Caco-2 (cell line): ENCODE results near the gene PTGS2. TPM values are rescaled to one million over a fixed set of nuclear protein-coding genes. Genes with fewer than 3 reads are reported as not detected.
A peak's percentile ranks its signal among the peaks of the same experiment; 100 is the strongest.

Experiments
- BruUV-seq: library from RNA; stranded (reverse); fragments of 400-500 nt; replicated peaks from 2 replicates; lab custom pipeline; 2021; lab: Mats Ljungman, UMichigan
- CTCF ChIA-PET: fragments of 300-600 bp; sonication (Branson Sonifier 250); formaldehyde crosslinking; loops from one replicate; lab custom pipeline; 2022; ENCODE audit warnings: antibody characterized with exemption; lab: Charles Lee
- POLR2A ChIA-PET: fragments of 300-600 bp; sonication (Branson Sonifier 250); formaldehyde crosslinking; loops from one replicate; lab custom pipeline; 2022; ENCODE audit warnings: antibody characterized with exemption; lab: Charles Lee
- DNase-seq, 2 experiments: peaks; one replicate each; pipeline versions ENCODE4 v3.0.0 to v3.0.0-alpha.2; 2020 to 2022
- H3K27me3 ChIP-seq: replicated peaks from 2 replicates; pipeline ENCODE4 v1.6.0; 2011; ENCODE audit warnings: low read length; ENCODE audit not compliant: control insufficient read depth, insufficient read depth
- H3K36me3 ChIP-seq: 2 replicates; pipeline ENCODE4 v1.5.1; 2011; ENCODE audit warnings: low read length; ENCODE audit not compliant: control insufficient read depth, insufficient read depth
- H3K4me1 ChIP-seq: fragments of 250-450 bp; sonication (Bioruptor Pico); 2 replicates; pipeline ENCODE4 v1.5.1; 2020; ENCODE audit warnings: mild to moderate bottlenecking
- H3K4me3 ChIP-seq: 2 replicates; pipeline ENCODE4 v1.5.1; 2011; ENCODE audit warnings: low read depth, mild to moderate bottlenecking, control low read depth, low read length
- H3K9me3 ChIP-seq: fragments of 250-450 bp; sonication (Bioruptor Pico); 2 replicates; pipeline ENCODE4 v1.5.1; 2020; ENCODE audit warnings: mild to moderate bottlenecking, moderate library complexity
- H3K27ac Mint-ChIP-seq: one replicate; pipeline ENCODE4 v1.8.0; 2022; ENCODE audit warnings: mixed read lengths; ENCODE audit not compliant: unreplicated experiment
- H3K27me3 Mint-ChIP-seq: one replicate; pipeline ENCODE4 v1.8.0; 2022; ENCODE audit warnings: mixed read lengths; ENCODE audit not compliant: insufficient read depth, unreplicated experiment
- H3K36me3 Mint-ChIP-seq: one replicate; pipeline ENCODE4 v1.8.0; 2022; ENCODE audit warnings: mild to moderate bottlenecking, mixed read lengths; ENCODE audit not compliant: insufficient read depth, unreplicated experiment
- H3K4me1 Mint-ChIP-seq: one replicate; pipeline ENCODE4 v1.8.0; 2022; ENCODE audit warnings: low read depth, mixed read lengths; ENCODE audit not compliant: unreplicated experiment
- H3K4me3 Mint-ChIP-seq: one replicate; pipeline ENCODE4 v1.8.0; 2022; ENCODE audit warnings: mild to moderate bottlenecking, moderate library complexity, mixed read lengths; ENCODE audit not compliant: unreplicated experiment
- H3K9me3 Mint-ChIP-seq: one replicate; pipeline ENCODE4 v1.8.0; 2022; ENCODE audit warnings: mixed read lengths; ENCODE audit not compliant: unreplicated experiment
- CTCF ChIP-seq, 2 experiments: fragments of 200-600 bp in 1 of 2; IDR thresholded peaks; 1 replicate in 1 of 2; 2 replicates in 1 of 2; pipeline versions ENCODE4 v1.5.1 to v1.8.0; 2011 to 2022; ENCODE audit warnings: antibody characterized with exemption in 1 of 2, control low read depth in 1 of 2, inconsistent platforms in 1 of 2, low read depth in 1 of 2, low read length in 1 of 2, mild to moderate bottlenecking in 1 of 2, moderate library complexity in 1 of 2; ENCODE audit not compliant: insufficient read depth in 1 of 2, severe bottlenecking in 1 of 2, unreplicated experiment in 1 of 2
- intact Hi-C: fragments of 100-400 bp; cut with micrococcal nuclease; formaldehyde crosslinking; loops from one replicate; pipeline ENCODE4 v1.10.0; 2022; ENCODE audit not compliant: unreplicated experiment
- total RNA-seq: library from RNA; stranded (reverse); gene quantifications from 2 replicates; pipeline ENCODE4 v1.2.3, GENCODE V29; 2022

The PTGS2 gene
- total RNA-seq, 1 experiment from 2014 or later = 18.4 TPM

- Mint-ChIP-seq H3K4me3 (no peak overlapping the region), H3K27me3 (no peaks in the 10 kb centered on the region), H3K4me1 (no peaks in the 10 kb centered on the region), H3K27ac (peak overlapping the region; percentile 26), H3K9me3 (peaks cover 9% of the 10 kb centered on the region), H3K36me3 (peaks cover 51% of the 10 kb centered on the region)
- Histone ChIP-seq H3K36me3 (no peaks in the 10 kb centered on the region), H3K4me1 (no peaks in the 10 kb centered on the region), H3K4me3 (no peak overlapping the region), H3K27me3 (no peaks in the 10 kb centered on the region), H3K9me3 (no peaks in the 10 kb centered on the region)
- ChIA-PET POLR2A (no interaction called here), CTCF (no interaction called here)
- no peak for TF ChIP-seq CTCF (IDR thresholded peaks at IDR 0.05; ENCODE audit: insufficient read depth in 1 of 2, low read depth in 1 of 2, low read length in 1 of 2, severe bottlenecking in 1 of 2, unreplicated experiment in 1 of 2)
- no peak for DNase-seq
- BruUV-seq = no TSS peak
- intact Hi-C loops = no loop called here
These were observed 7.6 kb downstream of the PTGS2 start for GRCh38 chr1:186672596-186672995.

GRCh38 chr1:186672131-186672530 is 8.1 kb downstream of the PTGS2 start:
- no peaks in the 10 kb centered on the region for H3K4me1 Mint-ChIP-seq
- DNase-seq = no peak
- peaks cover 48% of the 10 kb centered on the region for H3K36me3 Mint-ChIP-seq
- no peaks in the 10 kb centered on the region for H3K9me3 ChIP-seq
- H3K4me3 Mint-ChIP-seq = no peak overlapping the region
- ChIA-PET POLR2A (no interaction called here), CTCF (no interaction called here)
- H3K4me3 ChIP-seq = no peak overlapping the region
- H3K27me3 Mint-ChIP-seq = no peaks in the 10 kb centered on the region
- H3K27me3 ChIP-seq = no peaks in the 10 kb centered on the region
- peaks cover 9% of the 10 kb centered on the region for H3K9me3 Mint-ChIP-seq
- intact Hi-C loops = no loop called here
- H3K36me3 ChIP-seq = no peaks in the 10 kb centered on the region
- no peak overlapping the region for H3K27ac Mint-ChIP-seq
- no peak for TF ChIP-seq CTCF (IDR thresholded peaks at IDR 0.05; ENCODE audit: insufficient read depth in 1 of 2, low read depth in 1 of 2, low read length in 1 of 2, severe bottlenecking in 1 of 2, unreplicated experiment in 1 of 2)
- H3K4me1 ChIP-seq = no peaks in the 10 kb centered on the region
- no TSS peak for BruUV-seq

DNA sequence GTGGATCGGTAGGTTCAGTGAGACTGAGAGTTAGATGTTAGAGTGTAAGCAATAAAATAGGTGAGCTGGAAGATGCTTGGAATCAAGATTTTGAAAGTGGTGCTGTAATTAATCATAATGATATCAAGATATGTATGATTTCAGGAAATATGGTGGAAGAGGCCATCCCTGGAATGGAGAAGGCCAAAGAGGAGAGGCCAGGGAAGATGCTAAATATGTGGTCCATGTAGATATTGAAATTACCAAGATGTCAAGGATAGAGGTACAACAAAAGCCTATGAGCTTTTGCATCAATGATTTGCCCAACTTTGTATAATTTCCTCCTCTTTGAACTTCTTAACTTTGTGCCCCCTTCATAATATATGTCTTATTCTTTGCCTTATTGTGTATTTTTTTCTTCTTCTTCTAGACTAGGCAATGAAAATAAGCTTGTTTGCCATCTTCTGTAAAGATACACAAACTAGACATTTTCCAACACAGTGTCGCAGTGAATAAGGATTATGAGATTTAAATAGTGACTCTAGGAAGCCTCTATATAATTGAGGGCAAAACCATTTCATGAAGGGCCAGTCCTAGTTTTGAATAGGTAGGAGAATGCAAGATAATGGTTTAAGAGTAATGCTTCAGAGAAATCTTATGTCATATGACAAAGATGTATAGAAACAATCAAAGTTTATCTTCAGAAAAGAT is 8.9 kb downstream of the PTGS2 start:
- no peaks in the 10 kb centered on the region for H3K4me1 Mint-ChIP-seq
- DNase-seq = no peak
- H3K36me3 Mint-ChIP-seq = peaks cover 45% of the 10 kb centered on the region
- H3K4me3 Mint-ChIP-seq = no peak overlapping the region
- intact Hi-C loops = no loop called here
- H3K36me3 ChIP-seq = no peaks in the 10 kb centered on the region
- H3K4me1 ChIP-seq = no peaks in the 10 kb centered on the region
- H3K27ac Mint-ChIP-seq = no peak overlapping the region
- CTCF ChIA-PET = interaction anchor here (1.1 kb wide), 1 partner anchor 9 kb away, joined by 4 read pairs; the partner anchor contains the start of gene PTGS2
- TF ChIP-seq CTCF (IDR thresholded peaks at IDR 0.05; ENCODE audit: insufficient read depth in 1 of 2, low read depth in 1 of 2, low read length in 1 of 2, severe bottlenecking in 1 of 2, unreplicated experiment in 1 of 2) = no peak
- H3K4me3 ChIP-seq = no peak overlapping the region
- no peaks in the 10 kb centered on the region for H3K9me3 ChIP-seq
- H3K9me3 Mint-ChIP-seq = peaks cover 9% of the 10 kb centered on the region
- no peaks in the 10 kb centered on the region for H3K27me3 Mint-ChIP-seq
- no TSS peak for BruUV-seq
- H3K27me3 ChIP-seq = no peaks in the 10 kb centered on the region
- POLR2A ChIA-PET = no interaction called here
